ENCODE results near the gene SLC9A9.

SLC9A9 gene

GRCh38 chr3:143352850-143353550 lies 495.3 kb downstream of the SLC9A9 start:
- no peak overlapping the region for H3K4me3 ChIP-seq (ENCODE audit: low read depth, low read length)
- no peak for DNase-seq (ENCODE audit: low read depth)
- no peak for TF ChIP-seq CTCF (conservative IDR thresholded peaks at IDR 0.05; ENCODE audit: low read depth, low read length)

- no peak for TF ChIP-seq CTCF (conservative IDR thresholded peaks at IDR 0.05; ENCODE audit: low read depth, low read length)
- H3K4me3 ChIP-seq (ENCODE audit: low read depth, low read length), result no peak overlapping the region
- no peak for DNase-seq (ENCODE audit: low read depth)
Observed at GRCh38 chr3:143351895-143352608, 496.2 kb downstream of the SLC9A9 start.

- no peak for DNase-seq (ENCODE audit: low read depth)
- H3K4me3 ChIP-seq (ENCODE audit: low read depth, low read length), result no peak overlapping the region
Observed at GRCh38 chr3:143351354-143351753, 496.9 kb downstream of the SLC9A9 start.

GRCh38 chr3:143349455-143349854 lies 498.8 kb downstream of the SLC9A9 start:
- DNase-seq (ENCODE audit: low read depth), result no peak
- TF ChIP-seq CTCF (conservative IDR thresholded peaks at IDR 0.05; ENCODE audit: low read depth, low read length), result no peak
- no peak overlapping the region for H3K4me3 ChIP-seq (ENCODE audit: low read depth, low read length)

More at GRCh38 chr3:143351354-143351753, 496.9 kb downstream of the SLC9A9 start:
- no peak for TF ChIP-seq CTCF (conservative IDR thresholded peaks at IDR 0.05; ENCODE audit: low read depth, low read length)

- no peak overlapping the region for H3K4me3 ChIP-seq (ENCODE audit: low read depth, low read length)
- TF ChIP-seq CTCF (conservative IDR thresholded peaks at IDR 0.05; ENCODE audit: low read depth, low read length), result peak; percentile 27
- no peak for DNase-seq (ENCODE audit: low read depth)
Observed at GRCh38 chr3:143348486-143349327, 499.6 kb downstream of the SLC9A9 start.

- no peak for TF ChIP-seq CTCF (conservative IDR thresholded peaks at IDR 0.05; ENCODE audit: low read depth, low read length)
- H3K4me3 ChIP-seq (ENCODE audit: low read depth, low read length), result no peak overlapping the region
- no peak for DNase-seq (ENCODE audit: low read depth)
Observed at GRCh38 chr3:143344516-143345165, 503.6 kb downstream of the SLC9A9 start.
